Ishikawa (cell line): ENCODE data around the gene AGPAT4.

Experiments used
- FOXM1 ChIP-seq: IDR thresholded peaks from 2 replicates; pipeline ENCODE4 v1.6.1; 2012; ENCODE audit warnings: low read depth, borderline replicate concordance
- REST ChIP-seq: IDR thresholded peaks from 2 replicates; pipeline ENCODE4 v1.6.1; 2012; ENCODE audit warnings: low read depth, mild to moderate bottlenecking
- TAF1 ChIP-seq: IDR thresholded peaks from 2 replicates; pipeline ENCODE4 v1.6.1; 2012; ENCODE audit warnings: low read depth, mild to moderate bottlenecking

GRCh38 chr6:161235776-161236633 lies 37.9 kb downstream of the AGPAT4 start:
- TF ChIP-seq FOXM1 (no peak), REST (no peak), TAF1 (no peak)
